HUDEP-2 (cell line): ENCODE measurements around the gene DRAP1.
A peak's percentile ranks its signal among the peaks of the same experiment; 100 is the strongest.

Experiments
- DNase-seq, 76 experiments: peaks; one replicate each; lab custom pipeline; 2025; ENCODE audit not compliant: unreplicated experiment in 76 of 76; lab: John Stamatoyannopoulos, UW

DRAP1 gene

GRCh38 chr11:65900125-65900898 lies 18.9 kb upstream of the DRAP1 start, which contains the start of gene FOSL1:
Gene FOSL1 (minus strand): TSS chr11:65900388. CDS start chr11:65900339, 49 bp downstream.
- peak in 73 of 76 experiments; percentile 56 to 94 (median 86) for DNase-seq

GRCh38 chr11:65900899-65901180 lies 18.4 kb upstream of the DRAP1 start:
- no peak for DNase-seq

- DNase-seq, result no peak
Observed at GRCh38 chr11:65903068-65903481, 16.2 kb upstream of the DRAP1 start.

DNA sequence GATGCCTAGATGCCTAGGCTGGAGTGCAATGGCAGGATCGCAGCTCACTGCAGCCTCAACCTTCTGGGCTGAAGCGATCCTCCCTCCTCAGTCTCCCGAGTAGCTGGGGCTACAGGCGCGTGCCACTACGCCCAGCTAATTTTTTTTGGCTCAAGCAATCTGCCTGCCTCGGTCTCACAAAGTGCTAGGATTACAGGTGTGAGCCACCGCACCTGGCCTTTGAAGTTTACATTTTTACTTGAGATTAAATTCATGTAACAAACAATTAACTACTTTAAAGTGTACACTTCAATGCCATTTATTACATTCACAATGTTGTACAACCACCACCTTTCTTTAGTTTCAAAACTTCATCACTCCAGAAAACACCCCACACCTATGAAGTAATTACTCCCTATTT lies 15.5 kb upstream of the DRAP1 start:
- no peak for DNase-seq

- DNase-seq, result peak in 41 of 76 experiments; percentile 8 to 78 (median 53)
Observed at GRCh38 chr11:65906602-65907001, 12.6 kb upstream of the DRAP1 start.

DNA sequence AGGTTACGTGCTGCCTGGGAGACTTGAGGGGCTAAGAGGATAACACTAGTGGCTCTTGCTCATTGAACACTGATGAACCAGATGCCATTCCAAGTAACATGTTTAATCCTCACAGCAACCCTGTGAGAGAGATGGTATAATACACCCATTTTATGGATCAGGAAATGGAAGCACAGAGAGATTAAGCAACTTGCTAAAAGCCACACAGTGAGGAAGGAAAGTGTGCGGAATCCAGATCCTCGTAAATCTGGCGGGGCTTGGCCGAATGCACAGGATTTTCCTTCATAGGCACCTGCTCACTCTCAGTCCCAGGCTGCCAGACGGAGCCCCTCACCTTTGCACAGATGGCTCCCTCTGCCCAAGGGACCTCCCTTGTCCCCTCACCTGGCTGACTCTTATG lies 11.3 kb upstream of the DRAP1 start:
- no peak for DNase-seq

DNA sequence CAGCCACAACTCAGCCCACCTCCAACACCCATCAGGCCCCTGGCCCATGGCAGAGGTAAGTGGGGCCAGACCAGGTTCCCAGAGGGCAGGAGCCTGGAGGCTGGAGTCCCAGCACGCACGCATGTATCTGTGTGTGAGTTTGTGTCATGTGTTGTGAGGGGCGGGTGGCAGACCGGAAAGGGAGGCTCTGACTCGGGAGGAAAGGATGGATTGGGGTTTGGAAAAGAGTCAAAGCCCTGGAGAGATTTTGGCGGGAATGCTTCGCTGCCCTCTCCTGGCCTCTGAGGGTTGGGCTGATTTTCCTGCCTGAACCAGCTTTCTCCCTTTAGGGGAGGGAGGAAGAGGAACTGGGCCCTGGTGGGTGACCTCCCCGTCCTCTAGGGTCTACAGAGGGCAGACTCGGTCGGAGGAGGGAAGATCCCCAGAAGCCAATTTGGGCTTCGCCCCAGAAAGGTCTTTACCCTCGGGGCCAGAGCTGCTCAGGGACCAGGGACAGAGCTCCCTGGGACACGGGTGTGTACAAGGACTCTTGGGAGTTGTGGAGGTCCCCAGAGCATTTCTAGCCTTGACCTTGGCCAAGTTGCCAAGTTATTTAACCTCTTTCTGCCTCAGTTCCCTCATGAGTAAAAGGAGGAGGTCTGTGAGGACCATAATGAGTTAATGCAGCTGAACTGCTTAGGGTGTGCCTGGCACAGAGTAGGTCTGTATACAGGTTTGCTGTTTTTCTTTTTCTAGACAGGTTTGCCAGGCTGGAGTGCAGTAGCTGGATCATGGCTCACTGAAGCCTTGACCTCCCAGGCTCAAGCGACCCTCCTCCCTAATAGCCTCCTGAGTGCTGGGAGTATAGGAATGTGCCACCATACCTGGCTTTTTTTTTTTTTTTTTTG lies 7.3 kb upstream of the DRAP1 start:
- peak in 26 of 76 experiments; percentile 11 to 54 (median 28) for DNase-seq

- DNase-seq, result no peak
Observed at GRCh38 chr11:65912845-65913244, 6.4 kb upstream of the DRAP1 start.

GRCh38 chr11:65915101-65915820 lies 4.0 kb upstream of the DRAP1 start:
- no peak for DNase-seq

DNA sequence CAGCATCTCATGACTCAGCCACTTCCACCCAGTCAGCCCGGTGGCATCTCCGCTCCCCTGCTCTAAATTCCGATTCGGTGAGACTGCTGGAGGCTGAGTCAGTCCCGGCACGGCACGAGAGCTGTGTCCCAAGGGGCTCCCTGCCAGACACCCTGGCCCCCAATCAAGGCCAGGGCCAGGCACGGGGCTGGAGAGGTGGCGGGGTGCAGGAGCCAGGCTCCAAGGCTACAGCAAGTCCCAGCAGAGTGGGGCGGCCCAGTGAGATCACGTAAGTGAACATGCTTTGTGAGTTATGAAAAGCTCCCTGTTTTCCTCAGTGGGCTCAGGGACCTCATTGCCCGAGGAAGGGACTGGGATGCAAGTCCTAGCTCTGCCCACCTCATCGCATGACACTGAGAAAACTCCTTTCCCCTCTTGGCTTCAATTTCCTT lies 3.4 kb upstream of the DRAP1 start:
- DNase-seq, result peak in 1 of 76 experiments; percentile 24

GRCh38 chr11:65916391-65916790 lies 2.8 kb upstream of the DRAP1 start:
- no peak for DNase-seq

- no peak for DNase-seq
Observed at GRCh38 chr11:65917077-65917433, 2.2 kb upstream of the DRAP1 start.

- DNase-seq, result no peak
Observed at GRCh38 chr11:65917434-65918210, 1.6 kb upstream of the DRAP1 start.

DNA sequence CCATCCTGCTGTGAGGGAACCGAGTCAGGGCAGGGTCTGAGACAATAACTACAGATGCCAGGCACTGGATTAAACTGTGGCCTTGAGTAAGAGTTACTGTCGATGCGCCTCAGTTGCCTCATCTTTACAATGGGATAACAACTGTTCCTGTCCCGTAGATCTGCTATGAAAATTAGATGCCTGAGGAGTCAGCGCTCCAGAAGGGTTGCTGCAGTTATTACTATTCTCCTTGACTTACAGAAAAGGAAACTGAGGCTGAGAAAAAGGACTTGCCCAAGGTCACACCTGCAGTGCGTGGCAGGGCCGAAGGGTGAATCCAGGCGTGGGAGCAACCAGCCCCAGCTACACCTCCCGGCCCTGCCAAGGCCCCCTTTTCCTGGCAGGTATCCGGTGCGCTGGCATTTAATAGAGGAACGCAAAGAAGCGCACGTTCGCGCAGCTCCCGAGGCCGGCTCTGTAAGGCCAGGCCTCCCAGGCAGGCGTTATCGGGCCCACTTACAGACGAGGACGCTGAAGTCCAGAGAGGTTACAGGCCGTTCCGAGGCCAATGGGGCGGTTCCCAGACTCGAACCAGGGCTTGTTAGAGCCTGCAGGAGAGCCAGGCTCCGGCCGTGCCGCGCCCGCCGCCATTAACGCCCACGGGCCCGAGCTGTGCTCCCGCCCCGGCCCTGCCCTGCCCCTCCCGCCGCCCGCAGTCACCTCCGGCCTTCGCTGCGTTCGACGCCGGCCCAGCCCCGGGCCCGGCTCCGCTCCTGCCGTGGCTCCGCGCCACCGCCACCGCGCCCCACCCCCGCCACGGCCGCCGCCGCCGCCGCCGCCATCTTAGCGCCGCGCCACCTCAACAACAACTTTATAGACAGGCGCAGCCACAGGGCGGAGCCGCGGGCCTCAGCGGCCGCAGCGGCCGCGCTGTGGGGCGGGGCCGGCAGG lies 750 bp upstream of the DRAP1 start, which contains the start of gene C11orf68:
TSS of gene C11orf68 (minus strand) at position 852 of the 930 bp plus-strand sequence. CDS start at position 821, 31 bp downstream.
- DNase-seq, result peak in 26 of 76 experiments; percentile 39 to 75 (median 54)

DNA sequence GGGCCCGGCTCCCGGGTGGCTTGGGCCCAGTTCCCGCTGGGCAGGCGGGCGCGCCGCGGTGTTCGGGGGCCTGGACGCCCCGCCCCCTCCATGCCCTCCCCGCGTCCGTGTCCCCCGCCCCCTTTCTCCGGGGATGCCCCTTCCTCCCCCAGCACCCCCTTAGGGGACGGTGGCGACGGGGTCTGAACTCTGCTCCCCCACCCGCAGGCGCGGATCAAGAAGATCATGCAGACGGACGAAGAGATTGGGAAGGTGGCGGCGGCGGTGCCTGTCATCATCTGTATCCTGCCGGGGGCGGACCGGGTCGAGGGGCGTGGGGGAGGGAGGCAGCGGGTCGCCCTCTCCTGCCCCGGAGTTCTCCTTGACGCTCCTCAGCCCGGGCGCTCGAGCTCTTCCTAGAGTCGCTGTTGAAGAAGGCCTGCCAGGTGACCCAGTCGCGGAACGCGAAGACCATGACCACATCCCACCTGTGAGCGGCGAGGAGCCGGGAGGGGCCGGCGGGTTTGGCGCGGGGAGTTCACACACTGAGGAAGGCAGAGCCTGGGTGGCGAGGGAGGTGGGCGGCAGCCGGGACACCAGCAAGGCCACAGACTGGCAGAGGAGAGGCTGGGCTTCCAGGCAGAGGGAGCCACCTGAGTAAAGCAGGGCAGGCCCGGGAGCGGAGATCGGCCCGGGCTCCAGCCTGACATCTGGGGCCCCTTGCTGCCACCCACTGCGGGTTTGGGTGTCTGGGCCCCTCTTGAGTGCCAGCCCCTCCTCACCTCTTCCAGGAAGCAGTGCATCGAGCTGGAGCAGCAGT lies 546 bp downstream of the DRAP1 start:
- DNase-seq, result peak in 9 of 76 experiments; percentile 16 to 51 (median 36)

DNA sequence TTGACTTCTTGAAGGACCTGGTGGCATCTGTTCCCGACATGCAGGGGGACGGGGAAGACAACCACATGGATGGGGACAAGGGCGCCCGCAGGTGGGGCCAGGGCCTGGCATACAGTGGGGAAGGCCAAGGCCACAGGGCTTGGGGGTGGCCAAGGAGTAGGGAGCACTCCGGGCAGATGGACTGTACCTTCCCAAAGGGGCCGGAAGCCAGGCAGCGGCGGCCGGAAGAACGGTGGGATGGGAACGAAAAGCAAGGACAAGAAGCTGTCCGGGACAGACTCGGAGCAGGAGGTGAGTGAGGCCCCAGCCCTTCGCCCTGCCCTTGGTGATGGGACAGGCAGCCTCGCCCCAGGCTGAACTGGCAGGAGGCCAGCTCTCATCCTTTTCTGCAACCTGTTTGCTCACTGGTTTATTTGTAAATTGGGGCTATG lies 1.2 kb downstream of the DRAP1 start:
- DNase-seq, result peak in 17 of 76 experiments; percentile 6 to 46 (median 14)

DNA sequence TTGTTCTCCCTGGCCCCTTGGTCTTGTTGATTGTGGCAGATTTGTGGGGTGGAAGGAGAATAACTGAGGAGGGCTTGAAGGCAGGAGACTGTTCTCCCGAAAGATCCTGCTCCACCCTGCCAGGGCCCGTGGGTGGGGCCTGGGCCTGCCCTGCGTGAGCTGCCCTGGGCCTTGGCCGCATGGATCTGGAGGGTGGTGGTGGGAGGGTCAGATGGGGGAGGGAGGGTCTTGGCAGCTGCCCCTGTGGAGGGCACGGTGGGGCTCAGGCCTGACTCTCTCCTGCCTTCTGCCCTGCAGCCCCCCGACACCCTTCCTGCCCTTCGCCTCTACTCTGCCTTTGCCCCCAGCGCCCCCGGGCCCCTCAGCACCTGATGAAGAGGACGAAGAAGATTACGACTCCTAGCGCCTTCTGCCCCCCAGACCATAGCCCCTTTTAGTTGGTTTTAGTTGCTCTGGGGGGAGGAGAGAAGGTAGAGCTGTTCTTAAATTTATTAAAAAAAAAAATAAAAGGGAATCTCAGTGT lies 1.9 kb downstream of the DRAP1 start:
- DNase-seq, result peak in 1 of 76 experiments; percentile 21

DNA sequence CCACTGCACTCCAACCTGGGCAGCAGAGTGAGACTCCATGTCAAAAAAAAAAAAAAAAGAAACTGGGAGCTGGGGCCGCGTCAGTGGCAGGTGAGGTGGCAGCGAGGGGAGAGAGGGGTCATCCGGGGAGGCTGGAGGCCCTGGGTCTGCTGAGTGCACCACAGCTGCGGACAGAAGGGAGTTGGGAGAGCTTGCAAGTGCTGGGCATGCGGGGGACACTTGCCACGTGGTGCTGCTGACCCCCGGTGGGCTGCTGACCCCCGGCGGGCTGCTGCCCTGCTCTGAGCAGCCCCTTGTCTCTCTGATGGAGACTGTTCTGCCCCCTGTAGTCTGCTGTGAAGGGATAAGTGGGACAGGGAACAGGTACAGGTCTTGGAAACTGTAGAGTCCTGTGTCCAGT lies 2.6 kb downstream of the DRAP1 start:
- no peak for DNase-seq
